GM12891 (cell line): Measurements from ENCODE around the gene SORCS2.

Source experiments
- POLR2A ChIP-seq: IDR thresholded peaks from 2 replicates; pipeline ENCODE4 v1.6.1; 2011; ENCODE audit warnings: low read depth, low read length, control low read depth
- POLR2AphosphoS5 ChIP-seq: IDR thresholded peaks from 2 replicates; pipeline ENCODE4 v1.6.1; 2011; ENCODE audit warnings: low read depth, low read length, control low read depth

GRCh38 chr4:7771056-7771455, 578.7 kb downstream of the SORCS2 start:
- TF ChIP-seq POLR2AphosphoS5: no peak
- no peak for TF ChIP-seq POLR2A
